Liver (tissue), 9 donors: Measurements from ENCODE around the gene LBH. TPM values are rescaled to one million over a fixed set of nuclear protein-coding genes. Genes with fewer than 3 reads are reported as not detected.

Experiments
- DNase-seq: peaks from one replicate; pipeline ENCODE4 v3.0.0-alpha.2; 2017; ENCODE audit warnings: low spot score
- H3K27ac ChIP-seq, 2 donors: one replicate each; pipeline ENCODE4 v1.7.0; 2013; ENCODE audit warnings: inconsistent platforms in 2 of 2, low read length in 2 of 2, control low read depth in 1 of 2, low read depth in 1 of 2, mild to moderate bottlenecking in 1 of 2
- H3K27me3 ChIP-seq, 4 donors: one replicate each; pipeline versions ENCODE4 v1.6.1 to v1.7.0; 2013; ENCODE audit warnings: low read length in 3 of 4, inconsistent platforms in 1 of 4, mild to moderate bottlenecking in 1 of 4, moderate library complexity in 1 of 4; ENCODE audit not compliant: control insufficient read depth in 4 of 4, insufficient read depth in 4 of 4
- H3K36me3 ChIP-seq, 4 donors: one replicate each; pipeline versions ENCODE4 v1.6.1 to v1.7.0; 2013; ENCODE audit warnings: low read length in 3 of 4, mild to moderate bottlenecking in 3 of 4, low read depth in 1 of 4, moderate library complexity in 1 of 4; ENCODE audit not compliant: control insufficient read depth in 4 of 4, insufficient read depth in 3 of 4
- H3K4me1 ChIP-seq, 4 donors: one replicate each; pipeline versions ENCODE4 v1.6.1 to v1.7.0; 2013; ENCODE audit warnings: low read length in 3 of 4, mild to moderate bottlenecking in 3 of 4, moderate library complexity in 1 of 4; ENCODE audit not compliant: control insufficient read depth in 4 of 4, insufficient read depth in 4 of 4
- H3K4me3 ChIP-seq, 3 donors: one replicate each; pipeline versions ENCODE4 v1.6.1 to v1.7.0; 2013; ENCODE audit warnings: low read length in 3 of 3, control low read depth in 1 of 3, low read depth in 1 of 3, mild to moderate bottlenecking in 1 of 3
- H3K9ac ChIP-seq, 2 donors: one replicate each; pipeline ENCODE4 v1.7.0; 2013; ENCODE audit warnings: low read length in 2 of 2, mild to moderate bottlenecking in 2 of 2, moderate library complexity in 2 of 2, control low read depth in 1 of 2, low read depth in 1 of 2
- H3K9me3 ChIP-seq, 4 donors: one replicate each; pipeline versions ENCODE4 v1.6.1 to v1.7.0; 2013; ENCODE audit warnings: low read length in 3 of 4; ENCODE audit not compliant: control insufficient read depth in 4 of 4
- ATF3 ChIP-seq: IDR thresholded peaks from 2 replicates; pipeline ENCODE4 v1.6.1; 2016; ENCODE audit warnings: antibody characterized with exemption
- CTCF ChIP-seq: fragments of 150-350 bp; IDR thresholded peaks from 2 replicates; pipeline ENCODE4 v1.5.1; 2017; ENCODE audit warnings: improper control_type of control experiment, low read depth, low read length; ENCODE audit not compliant: missing input control
- FOXA1 ChIP-seq: IDR thresholded peaks from 2 replicates; pipeline ENCODE4 v1.6.1; 2016; ENCODE audit warnings: antibody characterized with exemption
- HNF4A ChIP-seq, 2 donors: conservative IDR thresholded peaks; 2 replicates each; pipeline ENCODE4 v1.6.1; 2016; ENCODE audit warnings: antibody characterized with exemption in 2 of 2, mild to moderate bottlenecking in 2 of 2
- HNF4G ChIP-seq: IDR thresholded peaks from 2 replicates; pipeline ENCODE4 v1.6.1; 2016; ENCODE audit warnings: antibody characterized with exemption
- JUND ChIP-seq, 2 donors: IDR thresholded peaks; 2 replicates each; pipeline ENCODE4 v1.6.1; 2016; ENCODE audit warnings: antibody characterized with exemption in 2 of 2
- MAX ChIP-seq: IDR thresholded peaks from 2 replicates; pipeline ENCODE4 v1.6.1; 2016; ENCODE audit warnings: antibody characterized with exemption
- NR2F2 ChIP-seq: IDR thresholded peaks from 2 replicates; pipeline ENCODE4 v1.6.1; 2016; ENCODE audit warnings: antibody characterized with exemption
- RAD21 ChIP-seq, 2 donors: IDR thresholded peaks; 2 replicates each; pipeline ENCODE4 v1.6.1; 2016; ENCODE audit warnings: antibody characterized with exemption in 2 of 2, mild to moderate bottlenecking in 2 of 2
- REST ChIP-seq: IDR thresholded peaks from 2 replicates; pipeline ENCODE4 v1.6.1; 2016; ENCODE audit warnings: antibody characterized with exemption, mild to moderate bottlenecking
- RXRA ChIP-seq, 2 donors: IDR thresholded peaks; 2 replicates each; pipeline ENCODE4 v1.6.1; 2017 to 2018; ENCODE audit warnings: antibody characterized with exemption in 2 of 2, mild to moderate bottlenecking in 1 of 2
- TAF1 ChIP-seq: conservative IDR thresholded peaks from 2 replicates; pipeline ENCODE4 v1.6.1; 2016; ENCODE audit warnings: antibody characterized with exemption, mild to moderate bottlenecking
- YY1 ChIP-seq: IDR thresholded peaks from 2 replicates; pipeline ENCODE4 v1.6.1; 2016; ENCODE audit warnings: antibody characterized with exemption, mild to moderate bottlenecking
- ZBTB33 ChIP-seq: IDR thresholded peaks from 2 replicates; pipeline ENCODE4 v1.6.1; 2016; ENCODE audit warnings: antibody characterized with exemption
- WGBS: extraction: QIAGEN DNeasy Blood & Tissue Kit; methylation state at CpG from one replicate; pipeline ENCODE4 v1.1.7; 2013; 5-methylcytosine and 5-hydroxymethylcytosine counted together
- polyA plus RNA-seq, 2 donors: library from polyadenylated mRNA; stranded (reverse) in 1 of 2; unstranded in 1 of 2; fragments of 200-250 nt in 1 of 2; fragments of >200 nt in 1 of 2; fragmentation: Nextera tagmentation in 1 of 2; extraction: Ambion mirVana in 1 of 2; gene quantifications; one replicate each; pipeline versions ENCODE4 v1.2.1 to v1.2.3, GENCODE V29; 2013 to 2015
- total RNA-seq, 2 donors: library from RNA; depleted of rRNA; stranded (reverse); fragments of >200 nt; gene quantifications; one replicate each; pipeline ENCODE4 v1.2.3, GENCODE V29; 2014
- donor health status: healthy.
- donor health status: healthy.
- donor health status: healthy.
- donor health status: healthy.
- donor health status: healthy.

LBH gene
- total and polyA plus RNA-seq, 4 donors, result 4.1 to 50.8 (median 9.1) TPM

GRCh38 chr2:30287190-30287840 lies 56.0 kb downstream of the LBH start:
- Histone ChIP-seq H3K4me3 (no peak overlapping the region), H3K36me3 (no peaks in the 10 kb centered on the region), H3K9ac (no peak overlapping the region), H3K27me3 (no peaks in the 10 kb centered on the region), H3K4me1 (no peaks in the 10 kb centered on the region), H3K27ac (no peak overlapping the region), H3K9me3 (no peaks in the 10 kb centered on the region)
- no peak for DNase-seq
- TF ChIP-seq HNF4A (conservative IDR thresholded peaks at IDR 0.05), result no peak
- TF ChIP-seq RAD21 (IDR thresholded peaks at IDR 0.05), result no peak
- 91% methylated on average over 1 of the region's 1 CpG for WGBS

- no peak overlapping the region for H3K27ac ChIP-seq
These were observed 56.7 kb downstream of the LBH start for GRCh38 chr2:30287857-30288513.

GRCh38 chr2:30288561-30288960 lies 57.2 kb downstream of the LBH start:
- TF ChIP-seq CTCF (no peak), NR2F2 (no peak), YY1 (no peak), TAF1 (no peak), HNF4G (no peak), RXRA (IDR thresholded peaks at IDR 0.05) (no peak)
- Histone ChIP-seq H3K27me3 (no peaks in the 10 kb centered on the region), H3K9me3 (no peaks in the 10 kb centered on the region), H3K9ac (no peak overlapping the region), H3K36me3 (no peaks in the 10 kb centered on the region), H3K4me3 (no peak overlapping the region), H3K4me1 (no peaks in the 10 kb centered on the region), H3K27ac (no peak overlapping the region)
- WGBS, result 65% methylated on average over 2 of the region's 2 CpGs
- no peak for DNase-seq

More at GRCh38 chr2:30287857-30288513, 56.7 kb downstream of the LBH start:
- DNase-seq, result no peak
- Histone ChIP-seq H3K9me3 (no peaks in the 10 kb centered on the region), H3K4me3 (no peak overlapping the region), H3K27me3 (no peaks in the 10 kb centered on the region), H3K36me3 (no peaks in the 10 kb centered on the region), H3K9ac (no peak overlapping the region), H3K4me1 (no peaks in the 10 kb centered on the region)
- TF ChIP-seq RAD21 (IDR thresholded peaks at IDR 0.05) (no peak), MAX (no peak)
- 59% methylated on average over 4 of the region's 4 CpGs for WGBS

- DNase-seq, result no peak
- TF ChIP-seq JUND (IDR thresholded peaks at IDR 0.05) (no peak), ATF3 (no peak), YY1 (no peak), FOXA1 (no peak), REST (no peak), ZBTB33 (no peak)
- Histone ChIP-seq H3K27me3 (no peaks in the 10 kb centered on the region), H3K36me3 (no peaks in the 10 kb centered on the region), H3K9me3 (no peaks in the 10 kb centered on the region), H3K9ac (no peak overlapping the region), H3K4me1 (no peaks in the 10 kb centered on the region), H3K27ac (no peak overlapping the region), H3K4me3 (no peak overlapping the region)
- 80% methylated on average over 12 of the region's 12 CpGs for WGBS
These were observed 62.1 kb downstream of the LBH start for GRCh38 chr2:30293303-30293921.
